Measurements from ENCODE around the gene MAP2K3.
"Not testable (repeated sequence)": the region's sequence is repeated elsewhere in the genome, so short reads cannot be mapped to it uniquely, and the experiment has no call there.

MAP2K3 gene

DNA sequence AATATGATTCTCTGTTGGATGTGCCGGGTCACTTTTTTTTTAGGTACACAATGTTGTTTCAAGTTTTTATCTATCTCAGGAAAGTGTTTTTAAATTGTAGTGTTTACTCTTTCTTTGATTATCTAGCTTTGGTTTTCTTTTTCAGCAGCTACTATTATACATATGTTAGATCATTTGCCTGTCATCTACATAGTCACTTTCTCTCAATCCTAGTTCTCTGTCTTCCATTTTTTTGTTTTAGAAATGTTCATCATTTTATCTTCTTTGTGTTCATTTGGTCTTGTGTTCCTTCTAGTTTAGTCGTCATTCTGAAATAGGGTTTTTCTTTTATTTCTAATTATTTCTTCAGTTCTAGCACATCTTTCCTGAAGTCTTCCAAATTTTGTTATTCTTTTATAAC is 44.3 kb downstream of the MAP2K3 start:
- DNase-seq (ENCODE audit: low spot score): not testable (repeated sequence)

DNA sequence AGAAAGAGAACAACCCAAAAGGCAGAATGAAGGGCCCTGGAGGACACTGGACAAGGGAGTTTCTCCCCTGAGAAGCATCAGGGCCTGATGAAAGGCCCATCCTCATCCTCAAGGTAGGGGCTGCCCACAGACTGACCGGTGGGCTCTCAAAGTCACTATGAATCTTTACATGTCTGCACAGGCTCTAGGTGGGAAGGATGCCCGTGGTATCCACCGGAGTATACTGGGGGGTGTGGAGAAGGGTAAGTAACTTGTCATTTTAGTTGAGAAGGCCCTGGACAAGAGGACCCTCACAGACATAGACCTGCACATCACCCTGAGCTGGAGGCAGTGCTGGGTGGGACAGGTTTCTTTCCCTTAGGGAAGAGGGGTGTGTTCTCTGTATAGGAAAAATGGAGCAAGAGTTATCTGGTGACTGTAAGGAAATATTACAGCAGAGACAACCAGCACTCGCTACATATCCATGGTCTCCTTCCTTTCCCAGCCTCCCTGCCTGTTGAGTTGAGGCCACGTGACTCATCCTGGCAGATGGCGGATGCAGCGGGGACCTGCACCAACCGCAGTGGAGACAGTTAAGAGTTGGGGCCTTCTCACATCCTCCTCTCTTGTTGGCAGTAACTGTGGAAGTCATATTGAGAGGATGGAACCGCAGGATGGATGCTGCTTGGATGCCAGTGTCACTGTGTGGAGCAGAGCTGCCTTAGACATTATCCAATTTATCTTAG is 46.1 kb downstream of the MAP2K3 start:
- no peak for DNase-seq (ENCODE audit: low spot score)

- not testable (repeated sequence) for DNase-seq (ENCODE audit: low spot score)
These were observed 52.2 kb downstream of the MAP2K3 start for GRCh38 chr17:21336541-21337294.

DNA sequence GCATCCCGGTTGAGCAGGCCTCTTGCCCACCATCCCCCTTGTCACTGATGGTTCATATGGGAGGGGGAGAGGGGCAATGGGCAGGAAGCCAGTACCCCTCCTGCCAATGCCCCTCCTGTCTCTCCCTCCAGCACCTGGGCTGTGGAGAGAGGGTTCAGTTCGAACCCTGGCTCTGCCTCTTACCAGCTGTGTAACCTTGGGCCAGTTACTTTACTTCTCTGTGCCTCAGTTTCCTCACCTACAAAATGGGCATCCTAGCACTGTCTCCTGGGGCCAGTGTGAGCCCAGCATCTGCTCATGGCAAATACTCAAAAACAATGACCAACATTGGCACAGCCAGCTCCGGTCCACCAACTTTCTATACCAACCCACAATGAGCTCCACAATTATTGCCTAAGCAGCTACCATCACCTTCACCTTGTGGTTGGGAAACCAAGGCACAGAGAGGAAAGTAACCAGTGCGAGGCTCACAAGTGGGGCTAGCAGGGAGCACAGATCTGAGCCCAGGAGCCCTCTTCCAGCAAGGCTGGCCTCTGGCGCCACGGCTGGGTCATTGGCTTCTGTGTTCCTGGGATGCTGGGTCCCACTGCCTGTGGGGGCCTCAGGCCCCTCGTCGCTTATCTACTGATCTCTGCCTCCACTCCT is 53.6 kb downstream of the MAP2K3 start:
- DNase-seq (ENCODE audit: low spot score): not testable (repeated sequence)

DNA sequence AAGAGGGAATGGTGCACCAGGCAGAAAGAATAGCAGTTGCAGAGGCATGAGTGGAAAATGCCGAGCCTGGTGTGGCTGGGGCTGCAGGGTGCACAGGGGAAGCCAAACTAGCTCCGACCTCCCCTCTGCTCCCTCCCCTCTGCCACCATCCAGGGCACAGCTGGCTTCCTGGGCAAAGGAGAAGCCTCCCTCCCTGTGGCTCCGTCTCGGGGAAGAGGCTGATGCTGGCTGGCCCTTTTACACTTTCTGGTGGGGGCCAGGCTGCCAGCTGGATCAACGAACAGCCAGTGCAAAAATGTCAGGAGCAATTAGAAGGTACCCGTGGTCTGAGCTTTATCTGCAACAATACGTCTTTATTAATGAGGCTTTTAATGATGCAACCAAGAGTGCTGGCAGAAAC is 54.5 kb downstream of the MAP2K3 start:
- DNase-seq (ENCODE audit: low spot score): no peak

GRCh38 chr17:21339571-21339970 is 55.1 kb downstream of the MAP2K3 start:
- not testable (repeated sequence) for DNase-seq (ENCODE audit: low spot score)

- DNase-seq (ENCODE audit: low spot score): not testable (repeated sequence)
These were observed 55.9 kb downstream of the MAP2K3 start for GRCh38 chr17:21340407-21340806.

DNA sequence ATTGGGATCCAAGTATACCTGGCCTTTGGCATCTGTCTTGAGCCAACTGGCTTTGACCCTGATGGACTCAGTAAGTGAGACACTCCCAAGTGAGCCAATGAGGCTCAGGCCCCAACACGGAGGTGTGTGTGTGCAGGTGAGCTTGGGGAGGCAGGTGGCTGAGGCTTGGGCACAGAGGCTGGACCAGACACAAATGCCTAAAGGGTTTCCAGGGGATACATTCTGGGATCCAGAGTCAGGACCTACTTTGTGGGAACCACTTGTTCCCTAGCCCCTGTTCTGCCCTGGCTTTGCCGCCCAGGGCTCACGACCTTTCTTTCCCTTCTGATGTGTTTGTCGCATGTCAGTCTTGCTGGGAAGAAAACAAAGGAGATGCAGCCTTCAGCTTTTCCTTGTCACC is 56.8 kb downstream of the MAP2K3 start:
- not testable (repeated sequence) for DNase-seq (ENCODE audit: low spot score)

DNA sequence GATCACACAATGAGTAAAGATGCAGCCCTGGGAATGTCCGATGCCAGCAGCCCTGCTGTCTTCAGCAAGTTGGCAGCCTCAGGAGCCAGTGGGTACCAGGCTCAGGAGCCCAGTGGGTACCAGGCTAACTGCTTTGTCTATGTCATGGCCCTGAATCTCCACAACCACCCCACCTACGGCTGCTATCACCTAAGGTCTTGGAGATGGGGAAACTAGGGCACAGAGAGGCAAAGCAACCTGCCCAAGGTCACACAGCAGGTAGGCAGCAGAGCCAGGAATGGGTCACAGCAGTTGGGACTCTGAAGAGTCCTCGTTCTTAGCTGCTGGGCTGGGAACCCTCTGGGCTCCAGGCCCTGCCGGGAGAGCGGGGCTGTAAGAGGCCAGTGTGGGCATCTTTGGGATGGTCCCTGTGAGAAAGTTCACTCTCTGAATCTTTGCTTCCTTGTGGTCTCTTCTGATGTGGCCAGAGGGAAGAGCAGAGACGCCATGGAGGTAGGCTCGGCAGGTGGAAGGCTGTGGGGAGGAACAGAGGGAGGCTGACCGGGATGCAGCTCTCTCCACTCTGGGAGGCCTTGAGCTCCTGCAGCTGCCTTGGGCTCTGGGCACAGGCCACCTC is 57.5 kb downstream of the MAP2K3 start:
- not testable (repeated sequence) for DNase-seq (ENCODE audit: low spot score)

DNA sequence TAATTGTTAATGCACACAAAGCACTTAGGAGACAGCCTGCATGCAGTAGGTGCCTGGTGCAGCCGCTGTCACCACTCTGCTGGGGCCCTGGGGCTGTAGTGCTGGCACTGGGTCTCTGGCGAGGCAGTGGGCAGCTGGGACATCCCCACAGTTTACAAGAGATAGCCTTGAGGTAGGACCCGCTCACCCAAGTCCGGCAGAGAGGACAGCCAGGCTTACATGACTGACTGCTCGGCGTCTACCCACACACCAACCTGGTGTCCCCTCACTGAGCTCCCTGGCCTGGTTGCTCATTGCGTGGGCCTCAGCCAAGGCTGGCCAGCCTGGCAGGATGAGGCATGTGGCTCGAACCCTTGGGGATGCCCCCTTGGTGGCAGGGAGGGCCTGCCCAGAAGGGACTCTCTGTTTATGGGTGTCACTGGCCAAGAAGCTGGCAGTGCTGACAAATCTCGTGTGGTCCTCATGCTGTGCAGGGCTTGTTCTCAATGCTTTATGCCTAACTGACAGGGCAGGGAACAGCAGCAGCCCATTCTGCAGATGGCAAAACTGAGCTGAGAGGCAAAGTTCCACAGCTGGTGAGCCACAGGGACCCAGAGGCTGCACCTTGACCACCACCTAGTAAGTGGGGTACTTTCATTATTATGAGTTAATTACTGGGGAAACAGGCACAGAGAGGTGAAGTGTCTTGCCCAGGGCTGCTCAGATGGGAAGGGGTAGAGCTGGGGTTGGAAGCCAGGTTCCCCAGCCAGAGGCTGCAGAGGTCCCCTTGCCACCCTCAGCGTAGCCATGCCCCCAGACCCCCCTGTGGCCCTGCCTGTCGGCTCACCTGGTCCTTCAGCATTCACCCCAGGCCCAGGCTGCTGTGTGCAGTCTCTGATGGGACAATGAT is 58.8 kb downstream of the MAP2K3 start:
- DNase-seq (ENCODE audit: low spot score): not testable (repeated sequence)

- not testable (repeated sequence) for DNase-seq (ENCODE audit: low spot score)
These were observed 60.3 kb downstream of the MAP2K3 start for GRCh38 chr17:21344801-21345200.

GRCh38 chr17:21345236-21345635 is 60.7 kb downstream of the MAP2K3 start:
- DNase-seq (ENCODE audit: low spot score): no peak

GRCh38 chr17:21346107-21346506 is 61.6 kb downstream of the MAP2K3 start:
- DNase-seq (ENCODE audit: low spot score): not testable (repeated sequence)

GRCh38 chr17:21346651-21347250 is 62.2 kb downstream of the MAP2K3 start:
- DNase-seq (ENCODE audit: low spot score): not testable (repeated sequence)

DNA sequence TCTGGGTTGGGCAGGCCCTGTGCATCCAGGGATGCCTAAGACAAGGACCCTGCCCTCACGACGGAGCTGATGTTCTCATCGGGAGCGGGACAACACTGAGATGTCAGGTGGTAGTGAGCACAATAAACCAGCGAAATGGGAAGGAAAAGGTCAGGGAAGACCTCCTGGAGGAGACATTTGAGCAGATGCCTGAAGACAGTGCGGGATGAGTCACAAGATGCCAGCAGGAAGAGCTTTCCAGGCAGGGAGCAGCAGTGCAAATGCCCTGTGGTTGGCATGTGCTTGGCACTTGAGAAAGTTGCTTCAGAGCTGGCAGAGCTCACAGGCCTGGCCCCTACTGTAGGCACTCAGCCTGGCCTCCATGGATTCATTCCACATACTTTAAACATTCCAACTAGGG is 63.1 kb downstream of the MAP2K3 start:
- not testable (repeated sequence) for DNase-seq (ENCODE audit: low spot score)

GRCh38 chr17:21348081-21348925 is 63.8 kb downstream of the MAP2K3 start:
- not testable (repeated sequence) for DNase-seq (ENCODE audit: low spot score)

DNA sequence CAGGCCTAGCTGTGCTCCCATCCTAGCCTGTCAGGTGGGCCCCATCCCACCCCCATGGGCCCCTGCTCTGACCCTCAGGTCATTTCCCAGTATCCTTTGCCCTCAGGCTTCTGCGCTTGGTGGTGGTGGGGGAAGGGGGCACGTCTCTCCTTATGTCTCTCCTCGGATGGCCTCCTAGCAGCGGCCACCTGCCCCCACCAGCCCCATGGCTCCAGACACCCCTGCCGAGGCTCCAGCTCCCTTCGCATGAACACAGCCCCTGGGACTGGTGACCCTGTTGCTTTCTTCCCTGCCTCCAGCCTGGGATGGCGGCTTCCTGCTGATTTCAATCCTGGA is 64.4 kb downstream of the MAP2K3 start:
- DNase-seq (ENCODE audit: low spot score): not testable (repeated sequence)

- DNase-seq (ENCODE audit: low spot score): not testable (repeated sequence)
These were observed 65.0 kb downstream of the MAP2K3 start for GRCh38 chr17:21349358-21350050.

DNA sequence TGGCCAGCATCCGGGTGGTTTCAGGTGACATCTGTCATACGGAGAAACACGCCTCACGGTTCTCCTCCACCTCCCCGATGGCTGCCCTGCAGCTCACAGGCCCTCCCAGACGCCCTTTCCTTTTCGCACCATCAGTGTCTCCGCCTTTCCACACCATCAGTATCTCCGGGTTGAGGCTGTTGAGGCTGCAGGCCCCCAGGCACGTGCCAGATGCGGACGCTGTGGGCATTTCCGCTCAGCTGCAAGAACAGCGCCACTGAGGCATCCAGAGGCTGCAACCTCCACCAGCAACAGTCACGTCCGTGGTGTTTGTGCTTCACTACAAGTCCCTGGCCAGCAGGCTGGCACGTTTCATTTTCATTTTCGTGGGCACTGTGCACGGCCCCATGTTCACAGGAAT is 66.0 kb downstream of the MAP2K3 start:
- DNase-seq (ENCODE audit: low spot score): not testable (repeated sequence)

All from left forelimb (tissue), 1 donor.